ENCODE data around the gene NUTM1.

Gene NUTM1

GRCh38 chr15:34342737-34343575, at the start of gene NUTM1, which contains the start of gene NOP10:
Gene NUTM1 (plus strand): TSS chr15:34343315. CDS start chr15:34343697, 382 bp downstream.
Gene NOP10 (minus strand): TSS chr15:34343136. CDS start chr15:34343073, 63 bp downstream.
- peak; percentile 83 for DNase-seq

GRCh38 chr15:34297059-34297458, 46.1 kb upstream of the NUTM1 start:
- DNase-seq = no peak

DNA sequence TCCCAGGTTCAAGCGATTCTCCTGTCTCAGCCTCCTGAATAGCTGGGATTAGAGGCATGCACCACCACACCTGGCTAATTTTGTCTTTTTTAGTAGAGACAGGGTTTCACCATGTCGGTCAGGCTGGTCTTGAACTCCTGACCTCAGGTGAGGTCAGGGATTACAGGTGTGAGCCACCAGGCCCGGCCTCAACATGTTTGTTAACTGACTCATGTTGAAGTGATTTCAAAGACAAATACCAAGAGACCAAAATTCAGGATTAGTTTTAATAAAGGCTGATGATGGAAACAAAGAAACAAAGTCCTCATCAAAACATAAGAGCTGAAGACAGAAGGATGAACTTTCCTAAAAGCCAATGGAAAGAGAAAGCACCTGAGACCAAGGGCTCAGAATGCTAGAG, 42.1 kb upstream of the NUTM1 start:
- no peak for DNase-seq

DNA sequence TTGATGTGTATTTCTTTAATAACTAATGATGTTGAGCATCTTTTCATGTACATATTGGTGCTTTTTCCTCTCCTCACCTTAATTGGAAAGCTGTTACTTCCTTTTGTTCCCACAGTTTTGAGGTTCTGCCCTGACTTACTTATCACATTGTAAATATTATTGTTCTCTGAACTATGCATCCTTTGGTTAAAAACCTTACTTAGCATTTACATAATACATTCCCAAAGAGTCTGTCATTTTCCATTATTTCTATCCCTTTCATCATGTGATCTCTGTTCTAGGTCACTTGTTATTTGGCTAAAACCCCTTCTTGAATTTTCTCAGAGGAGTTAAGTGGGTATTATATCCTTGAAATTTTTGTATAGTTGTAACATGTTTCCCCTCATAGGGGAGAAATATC, 38.5 kb upstream of the NUTM1 start:
- no peak for DNase-seq

DNA sequence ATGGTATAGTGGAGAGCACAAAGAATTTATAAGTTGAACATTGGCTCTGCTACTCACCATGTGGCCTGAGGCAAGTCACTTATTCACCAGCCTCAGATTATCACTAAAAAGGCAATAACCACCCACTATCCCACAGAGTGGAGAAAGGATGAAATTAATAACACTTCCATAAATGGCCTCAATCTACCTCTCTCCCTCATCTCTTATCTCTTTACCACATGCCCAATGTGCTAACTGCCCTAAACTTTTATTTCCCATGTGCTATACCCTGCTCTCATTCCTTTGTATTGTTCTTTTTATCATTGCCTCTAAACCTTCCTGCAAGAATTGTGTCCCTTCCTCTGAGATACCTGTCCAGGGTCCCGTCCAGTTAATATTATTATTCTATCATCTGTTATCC, 31.6 kb upstream of the NUTM1 start:
- no peak for DNase-seq

- DNase-seq = no peak
Measured at GRCh38 chr15:34314491-34315490, 28.3 kb upstream of the NUTM1 start.

DNA sequence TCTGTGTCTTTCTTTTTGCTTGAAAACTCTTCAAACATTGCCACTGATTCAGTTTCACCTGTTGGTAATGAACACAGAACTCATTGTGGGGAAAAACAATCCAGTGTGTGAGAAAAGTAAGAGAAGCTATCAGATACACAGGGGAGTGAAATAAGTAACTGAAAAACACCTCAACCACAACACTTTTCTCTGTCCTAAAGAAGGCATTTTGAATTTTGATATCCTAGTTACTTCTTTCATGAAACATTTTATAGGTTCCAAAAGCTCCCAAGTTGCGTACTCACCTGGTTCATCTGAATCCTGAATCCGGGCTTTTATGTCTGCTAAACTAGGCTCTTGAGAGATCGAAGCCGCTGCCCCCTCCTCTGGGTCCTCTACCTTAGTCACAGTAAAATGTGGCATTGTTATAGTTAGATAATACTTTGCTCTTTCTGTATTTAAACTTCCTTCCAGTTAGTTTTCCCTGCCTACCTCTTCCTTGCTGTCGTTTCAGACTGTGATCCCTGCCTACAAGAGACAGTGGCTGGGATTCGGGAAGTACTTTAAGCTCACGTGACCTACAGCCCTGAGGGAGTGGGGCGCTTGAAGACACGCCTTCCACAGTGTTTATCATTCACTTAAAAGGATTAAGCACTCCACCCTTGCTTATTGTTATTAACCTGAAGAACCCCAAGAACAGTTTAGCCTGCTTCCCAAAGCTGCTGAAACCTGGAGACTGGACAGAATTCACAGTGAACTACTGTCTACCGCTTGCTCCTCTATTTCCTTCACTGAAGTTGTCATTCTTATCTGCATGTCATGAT, 24.6 kb upstream of the NUTM1 start:
- DNase-seq = no peak

GRCh38 chr15:34323217-34323616, 19.9 kb upstream of the NUTM1 start:
- no peak for DNase-seq

DNA sequence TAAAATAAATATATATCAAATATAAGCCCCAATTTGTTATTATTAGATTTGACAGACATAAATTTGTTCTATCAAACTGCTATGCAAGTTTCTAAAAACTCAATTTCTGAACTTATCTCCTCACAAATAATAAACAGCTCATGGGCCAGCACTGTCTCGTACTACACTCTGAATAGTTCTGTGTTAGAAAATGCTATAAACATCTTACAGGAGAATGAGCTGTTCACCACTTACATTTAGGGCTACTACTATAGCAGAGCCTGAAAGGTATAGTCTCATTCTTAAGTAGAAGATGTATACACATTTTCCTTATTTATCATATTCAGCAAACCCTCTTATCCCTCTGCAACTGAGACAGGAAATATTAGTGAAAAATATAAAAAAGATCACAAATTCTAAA, 18.2 kb upstream of the NUTM1 start:
- DNase-seq = no peak

- no peak for DNase-seq
Measured at GRCh38 chr15:34325368-34325767, 17.7 kb upstream of the NUTM1 start.

DNA sequence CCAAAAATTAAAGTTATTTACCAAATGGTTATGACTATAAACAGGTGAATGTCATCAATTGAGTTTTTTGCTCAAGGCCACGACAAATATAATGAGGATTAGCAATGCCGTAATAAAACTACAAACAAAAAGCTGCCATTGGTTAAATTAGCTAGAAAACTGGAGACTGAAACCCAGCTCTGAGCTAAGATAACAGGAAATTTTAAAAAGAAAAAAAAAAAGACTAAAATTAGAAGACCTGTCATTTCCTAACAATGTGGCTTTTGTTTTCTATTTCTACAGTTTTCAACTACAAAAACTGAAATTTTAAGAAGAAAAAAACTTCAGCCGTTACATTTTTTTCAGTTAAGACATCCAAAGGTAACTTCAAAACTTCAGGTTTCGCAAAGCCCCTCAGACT, 15.2 kb upstream of the NUTM1 start:
- DNase-seq = no peak

DNA sequence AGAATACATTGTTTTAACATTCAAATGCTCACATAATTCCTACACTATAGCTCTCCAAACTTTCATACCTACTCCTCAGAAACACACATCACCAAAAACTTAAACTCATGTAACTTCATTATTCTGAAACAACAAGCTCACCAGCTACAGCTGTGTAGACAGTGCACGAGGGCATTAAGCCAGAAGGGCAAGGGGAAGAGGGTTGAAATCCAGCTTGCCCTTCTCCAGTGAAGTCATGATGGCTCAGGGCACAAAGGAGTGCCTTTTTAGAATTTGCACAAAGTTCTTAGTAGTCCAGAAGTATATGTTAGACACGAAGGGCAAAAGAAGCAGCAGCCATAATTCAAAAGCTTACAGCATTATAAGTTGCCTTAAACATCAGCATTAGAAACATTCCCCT, 14.1 kb upstream of the NUTM1 start:
- DNase-seq = no peak

DNA sequence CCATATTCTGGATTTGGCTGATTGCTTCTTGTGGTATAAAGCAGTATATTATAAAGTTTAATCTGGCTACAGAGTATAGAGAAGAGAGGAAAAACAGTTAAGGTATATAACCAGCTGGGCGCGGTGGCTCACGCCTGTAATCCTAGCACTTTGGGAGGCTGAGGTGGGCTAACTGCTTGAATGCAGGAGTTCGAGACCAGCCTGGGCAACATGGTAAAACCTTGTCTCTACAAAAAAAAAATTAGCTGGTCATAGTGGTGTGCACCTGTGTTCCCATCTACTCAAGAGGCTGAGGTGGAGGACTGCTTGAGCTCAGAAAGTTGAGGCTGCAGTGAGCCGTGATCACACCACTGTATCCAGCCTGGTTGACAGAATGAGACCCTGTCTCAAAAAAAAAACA, 12.8 kb upstream of the NUTM1 start:
- DNase-seq = no peak

- DNase-seq = no peak
Measured at GRCh38 chr15:34331809-34332208, 11.3 kb upstream of the NUTM1 start.

GRCh38 chr15:34332553-34333120, 10.5 kb upstream of the NUTM1 start:
- DNase-seq = no peak

DNA sequence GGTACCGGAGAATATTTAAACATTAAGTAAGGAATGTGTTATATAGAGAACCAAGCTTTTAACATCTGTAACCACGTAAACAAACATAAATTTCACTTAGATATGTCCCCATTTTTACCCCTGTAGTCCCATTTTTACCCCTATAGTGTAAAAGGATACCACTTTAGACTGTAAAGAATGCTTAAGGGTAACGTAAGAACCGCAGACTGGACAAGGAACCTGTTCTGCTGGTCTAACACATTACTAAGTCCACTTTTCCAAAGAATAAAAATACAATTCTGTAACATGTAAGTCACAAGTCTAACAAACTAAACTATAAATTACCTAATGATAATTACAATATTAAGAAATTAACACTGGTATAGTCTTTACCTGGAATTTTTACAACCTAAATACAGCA, 8.4 kb upstream of the NUTM1 start:
- DNase-seq = no peak

DNA sequence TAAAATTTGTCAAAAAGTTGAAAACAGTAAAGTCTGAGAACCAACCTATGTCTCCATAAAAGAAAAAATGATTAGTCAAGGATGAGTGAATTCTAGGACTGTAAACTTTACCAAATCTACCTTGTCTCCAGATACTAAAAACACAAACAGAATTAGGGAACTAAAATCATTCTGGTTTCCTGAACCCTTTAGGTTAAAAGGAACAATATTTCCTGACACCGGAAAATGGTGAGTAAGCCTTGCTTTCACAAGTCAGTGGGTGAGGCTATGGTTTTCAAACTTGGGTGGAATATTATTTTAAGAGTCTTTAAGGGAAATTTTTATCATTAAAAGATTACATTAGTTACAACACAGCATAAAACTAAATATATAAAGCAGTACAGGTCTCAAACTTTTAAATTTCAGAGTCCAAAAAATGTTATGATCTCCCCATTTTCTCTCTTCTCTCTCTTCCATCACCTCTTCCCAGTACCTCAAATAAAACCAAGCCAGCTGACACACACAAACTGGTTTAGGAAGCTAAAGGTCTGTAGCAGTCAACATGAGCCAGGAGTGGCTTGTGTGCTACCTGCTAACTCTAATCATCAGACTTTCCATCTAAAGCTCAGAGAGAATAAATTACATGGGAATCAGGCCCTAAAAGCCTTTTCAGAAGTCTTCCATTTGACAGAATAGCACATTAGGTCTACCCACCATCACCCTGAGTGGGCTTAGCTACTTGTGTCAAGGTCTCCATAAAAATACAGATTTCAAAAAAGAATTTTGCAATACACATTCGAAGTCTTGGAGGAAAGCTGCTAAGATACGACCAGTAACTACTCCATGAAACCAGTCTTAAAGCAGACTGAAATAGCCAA, 7.7 kb upstream of the NUTM1 start:
- DNase-seq = no peak

DNA sequence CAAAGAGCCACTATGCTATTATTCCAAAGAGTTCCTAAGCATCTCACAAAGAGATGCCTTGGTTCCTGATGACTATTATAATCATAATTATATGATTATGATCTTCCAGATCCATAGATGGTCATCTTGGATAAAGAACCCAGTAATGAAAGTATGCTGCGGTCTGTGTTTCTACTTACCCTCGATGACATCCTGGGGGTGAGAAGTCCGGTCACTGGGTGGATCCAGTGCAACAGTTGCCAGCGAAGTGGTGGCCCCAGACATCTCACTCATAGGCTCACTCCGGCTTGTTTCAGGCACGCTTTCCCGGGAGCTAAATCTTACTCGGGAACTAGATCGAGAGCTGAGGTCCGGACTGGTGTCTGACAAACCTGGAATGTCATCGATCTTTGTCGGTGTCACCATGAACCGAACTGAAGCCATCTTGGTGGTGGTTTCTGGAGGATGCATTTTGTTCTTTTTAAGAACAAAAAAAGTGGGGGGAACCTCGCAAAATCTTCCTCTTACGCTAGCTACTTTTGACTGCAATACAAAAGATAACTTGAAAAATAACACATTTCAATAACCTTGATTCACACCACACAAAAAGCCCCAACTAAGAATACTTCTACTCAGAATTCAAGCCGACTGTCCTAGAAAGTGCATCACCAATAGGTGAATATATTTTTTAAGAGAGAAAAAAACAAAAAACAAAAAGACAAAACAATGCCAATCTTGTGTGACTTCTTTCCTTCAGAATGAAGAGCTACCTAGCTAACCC, 6.7 kb upstream of the NUTM1 start:
- no peak for DNase-seq

GRCh38 chr15:34336991-34337556, 6.0 kb upstream of the NUTM1 start:
- DNase-seq = peak; percentile 6

Measured in COR-L47 (cell line).